ENCODE measurements around the gene SYNPO2.

The SYNPO2 gene

DNA sequence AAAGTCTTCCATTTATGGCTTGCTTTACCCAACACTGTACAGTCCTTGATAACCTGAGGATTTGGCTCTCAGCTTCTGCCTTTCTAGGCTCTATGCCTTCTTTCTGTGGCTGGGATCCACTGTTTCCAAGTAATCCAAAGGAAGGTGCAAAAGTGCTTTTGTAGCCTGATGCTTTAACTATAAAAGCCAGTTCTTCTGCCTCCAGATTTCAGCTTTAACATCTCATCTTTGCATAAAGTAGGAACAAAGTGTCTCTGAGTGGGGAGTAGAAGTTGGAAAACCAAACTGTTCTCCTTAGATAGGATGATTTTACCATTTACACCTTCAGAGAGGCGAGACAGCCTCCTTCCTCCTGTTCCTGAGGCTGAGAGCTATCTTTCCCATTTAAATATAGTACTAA is 41.7 kb upstream of the SYNPO2 start:
- TF ChIP-seq, protein P1, sequence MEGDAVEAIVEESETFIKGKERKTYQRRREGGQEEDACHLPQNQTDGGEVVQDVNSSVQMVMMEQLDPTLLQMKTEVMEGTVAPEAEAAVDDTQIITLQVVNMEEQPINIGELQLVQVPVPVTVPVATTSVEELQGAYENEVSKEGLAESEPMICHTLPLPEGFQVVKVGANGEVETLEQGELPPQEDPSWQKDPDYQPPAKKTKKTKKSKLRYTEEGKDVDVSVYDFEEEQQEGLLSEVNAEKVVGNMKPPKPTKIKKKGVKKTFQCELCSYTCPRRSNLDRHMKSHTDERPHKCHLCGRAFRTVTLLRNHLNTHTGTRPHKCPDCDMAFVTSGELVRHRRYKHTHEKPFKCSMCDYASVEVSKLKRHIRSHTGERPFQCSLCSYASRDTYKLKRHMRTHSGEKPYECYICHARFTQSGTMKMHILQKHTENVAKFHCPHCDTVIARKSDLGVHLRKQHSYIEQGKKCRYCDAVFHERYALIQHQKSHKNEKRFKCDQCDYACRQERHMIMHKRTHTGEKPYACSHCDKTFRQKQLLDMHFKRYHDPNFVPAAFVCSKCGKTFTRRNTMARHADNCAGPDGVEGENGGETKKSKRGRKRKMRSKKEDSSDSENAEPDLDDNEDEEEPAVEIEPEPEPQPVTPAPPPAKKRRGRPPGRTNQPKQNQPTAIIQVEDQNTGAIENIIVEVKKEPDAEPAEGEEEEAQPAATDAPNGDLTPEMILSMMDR (IDR thresholded peaks at IDR 0.05): no peak
- no peaks in the 10 kb centered on the region for H3K9me3 Mint-ChIP-seq
- H3K27ac Mint-ChIP-seq: no peak overlapping the region
- no peak overlapping the region for H3K4me3 Mint-ChIP-seq
- H3K27me3 Mint-ChIP-seq (ENCODE audit: low read depth, poor library complexity): peaks cover 3% of the 10 kb centered on the region
- peaks cover 10% of the 10 kb centered on the region for H3K4me1 Mint-ChIP-seq
- DNase-seq: no peak
- H3K36me3 Mint-ChIP-seq (ENCODE audit: low read depth): no peaks in the 10 kb centered on the region

DNA sequence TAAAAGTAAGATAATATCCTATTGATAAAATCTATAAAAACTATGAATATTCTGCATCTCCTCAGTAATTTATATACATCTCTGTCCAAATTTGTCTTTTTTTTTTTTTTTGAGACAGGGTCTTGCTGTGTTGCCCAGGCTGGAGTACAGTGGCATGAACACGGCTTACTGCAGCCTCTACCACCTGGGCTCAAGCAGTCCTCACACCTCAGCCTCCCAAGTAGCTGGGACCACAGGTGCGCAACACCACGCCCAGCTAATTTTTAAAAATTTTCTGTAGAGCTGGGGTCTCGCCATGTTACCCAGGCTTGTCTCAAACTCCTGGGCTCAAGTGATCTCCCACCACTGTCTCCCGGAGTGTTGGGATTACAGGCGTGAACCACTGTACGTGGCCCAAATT is 40.4 kb upstream of the SYNPO2 start:
- H3K4me3 Mint-ChIP-seq: no peak overlapping the region
- H3K9me3 Mint-ChIP-seq: no peaks in the 10 kb centered on the region
- H3K36me3 Mint-ChIP-seq (ENCODE audit: low read depth): no peaks in the 10 kb centered on the region
- no peak overlapping the region for H3K27ac Mint-ChIP-seq
- H3K27me3 Mint-ChIP-seq (ENCODE audit: low read depth, poor library complexity): peaks cover 3% of the 10 kb centered on the region
- H3K4me1 Mint-ChIP-seq: peaks cover 10% of the 10 kb centered on the region
- DNase-seq: no peak
- TF ChIP-seq, protein P1 (IDR thresholded peaks at IDR 0.05): no peak

DNA sequence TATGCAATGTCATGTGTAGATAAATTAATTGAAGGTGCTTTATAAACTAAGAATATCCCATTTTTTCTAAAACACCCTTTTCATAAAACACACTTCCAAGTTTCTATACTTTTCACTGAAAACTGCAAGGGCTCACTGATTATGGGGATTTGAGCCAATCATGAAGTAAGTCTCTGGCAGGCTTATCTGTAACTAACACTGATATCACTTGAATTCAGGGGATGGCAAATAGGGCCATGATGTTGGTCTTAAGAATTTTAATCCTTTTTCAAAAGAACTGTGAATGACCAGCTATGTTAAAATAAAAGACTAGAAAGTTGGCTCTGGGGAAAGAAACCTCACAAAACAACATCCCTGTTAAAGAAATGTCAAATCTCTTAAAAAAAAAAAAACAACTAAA is 39.8 kb upstream of the SYNPO2 start:
- H3K4me1 Mint-ChIP-seq: peaks cover 10% of the 10 kb centered on the region
- no peaks in the 10 kb centered on the region for H3K36me3 Mint-ChIP-seq (ENCODE audit: low read depth)
- H3K27me3 Mint-ChIP-seq (ENCODE audit: low read depth, poor library complexity): peaks cover 3% of the 10 kb centered on the region
- H3K27ac Mint-ChIP-seq: no peak overlapping the region
- H3K4me3 Mint-ChIP-seq: no peak overlapping the region
- TF ChIP-seq, protein P1 (IDR thresholded peaks at IDR 0.05): no peak
- H3K9me3 Mint-ChIP-seq: no peaks in the 10 kb centered on the region
- no peak for DNase-seq

DNA sequence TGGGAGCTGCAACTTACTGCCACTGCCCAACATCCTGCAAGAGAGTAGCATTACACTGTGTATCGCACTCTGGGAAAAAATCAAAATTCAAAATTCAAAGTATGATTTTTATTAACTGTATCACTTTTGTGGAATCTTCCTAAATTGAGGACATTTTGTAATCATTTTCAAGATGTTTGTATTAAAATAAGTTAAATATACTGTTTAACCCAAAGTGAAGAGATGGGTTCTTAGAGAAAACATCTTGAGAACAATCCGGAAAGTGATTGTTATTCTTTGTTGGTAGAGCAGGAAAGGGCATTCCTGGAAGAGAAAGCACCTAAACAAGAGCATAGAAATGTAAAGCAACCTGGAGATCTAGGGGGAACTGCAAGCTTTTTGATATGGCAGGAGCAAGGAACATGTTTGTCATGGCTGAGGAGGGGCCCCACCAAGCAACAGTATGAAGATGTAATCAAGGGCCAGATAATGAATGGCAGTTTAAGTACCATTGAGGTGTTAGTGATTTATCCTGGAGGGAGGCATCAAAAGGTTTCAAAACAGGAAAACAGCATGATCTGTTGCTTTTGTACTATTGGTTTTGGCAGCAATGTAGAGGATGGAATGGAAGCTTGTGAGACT is 38.7 kb upstream of the SYNPO2 start:
- TF ChIP-seq, protein P1 (IDR thresholded peaks at IDR 0.05): no peak
- Mint-ChIP-seq H3K9me3 (no peaks in the 10 kb centered on the region), H3K27ac (no peak overlapping the region), H3K4me1 (peaks cover 10% of the 10 kb centered on the region), H3K4me3 (peak overlapping the region; percentile 52), H3K27me3 (ENCODE audit: low read depth, poor library complexity) (peaks cover 3% of the 10 kb centered on the region), H3K36me3 (ENCODE audit: low read depth) (no peaks in the 10 kb centered on the region)
- DNase-seq: no peak

DNA sequence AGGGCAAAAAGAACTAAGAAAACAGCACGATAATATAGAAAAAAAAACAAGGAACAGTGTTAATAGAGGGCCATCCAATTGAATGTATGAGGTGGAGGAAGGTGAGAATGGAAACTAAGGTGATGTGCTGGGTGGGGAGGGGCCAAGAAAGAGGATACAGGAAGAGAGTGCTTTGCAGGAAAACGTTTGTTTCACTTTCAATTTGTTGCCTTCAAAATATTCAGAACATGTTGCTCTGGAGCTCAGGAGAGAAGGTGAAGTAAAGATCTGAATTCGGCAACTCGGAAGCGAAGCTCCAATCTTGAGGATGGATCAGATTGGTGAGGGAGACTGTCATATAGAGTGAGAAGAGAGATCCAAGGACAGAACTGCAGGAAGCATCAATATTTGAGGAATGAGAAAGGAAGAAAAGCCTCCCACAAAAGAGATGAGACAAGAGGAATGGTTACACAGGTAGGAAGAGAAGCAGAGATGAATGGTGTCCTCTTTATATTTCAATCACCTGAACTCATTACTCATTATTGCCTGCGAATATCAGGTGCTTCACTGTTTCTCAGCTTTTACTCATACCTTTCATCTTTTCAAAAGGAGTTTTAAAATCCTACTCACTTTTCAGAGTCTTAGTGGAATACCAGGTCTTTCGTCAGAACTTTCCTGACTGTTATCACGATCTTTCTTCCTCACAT is 38.0 kb upstream of the SYNPO2 start:
- no peaks in the 10 kb centered on the region for H3K36me3 Mint-ChIP-seq (ENCODE audit: low read depth)
- H3K27me3 Mint-ChIP-seq (ENCODE audit: low read depth, poor library complexity): peaks cover 3% of the 10 kb centered on the region
- H3K9me3 Mint-ChIP-seq: no peaks in the 10 kb centered on the region
- no peak for DNase-seq
- TF ChIP-seq, protein P1 (IDR thresholded peaks at IDR 0.05): no peak
- peaks cover 10% of the 10 kb centered on the region for H3K4me1 Mint-ChIP-seq
- H3K4me3 Mint-ChIP-seq: peak overlapping the region; percentile 52
- no peak overlapping the region for H3K27ac Mint-ChIP-seq

DNA sequence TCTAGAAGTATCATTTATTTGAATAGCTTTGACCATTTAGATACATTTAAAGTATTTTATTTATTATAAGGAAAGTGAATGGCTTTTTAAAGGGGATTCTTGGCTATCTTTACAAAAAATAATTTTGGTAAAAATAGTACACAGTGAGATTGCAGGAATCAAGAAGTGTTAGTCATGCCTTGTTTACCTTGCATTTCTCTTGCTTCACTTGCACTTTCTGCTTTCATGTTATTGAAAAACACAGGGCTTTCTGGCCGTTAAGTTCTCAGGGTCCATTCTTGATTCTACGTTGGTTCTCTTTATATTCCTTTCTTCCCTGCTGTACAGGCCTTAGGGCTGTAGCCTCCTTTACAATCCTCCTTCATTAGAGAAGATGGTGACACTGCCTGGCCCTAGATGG is 30.9 kb upstream of the SYNPO2 start:
- TF ChIP-seq, protein P1 (IDR thresholded peaks at IDR 0.05): no peak
- H3K27me3 Mint-ChIP-seq (ENCODE audit: low read depth, poor library complexity): no peaks in the 10 kb centered on the region
- no peaks in the 10 kb centered on the region for H3K4me1 Mint-ChIP-seq
- no peaks in the 10 kb centered on the region for H3K36me3 Mint-ChIP-seq (ENCODE audit: low read depth)
- DNase-seq: no peak
- no peaks in the 10 kb centered on the region for H3K9me3 Mint-ChIP-seq
- H3K4me3 Mint-ChIP-seq: no peak overlapping the region
- H3K27ac Mint-ChIP-seq: no peak overlapping the region

All from nephron progenitor cell (in vitro differentiated cells).